Gastroesophageal sphincter (tissue), 4 donors: Measurements from ENCODE around the gene TPBG. TPM values are rescaled to one million over a fixed set of nuclear protein-coding genes. Genes with fewer than 3 reads are reported as not detected.
A peak's percentile ranks its signal among the peaks of the same experiment; 100 is the strongest.
"Not testable (repeated sequence)": the region's sequence is repeated elsewhere in the genome, so short reads cannot be mapped to it uniquely, and the experiment has no call there.

Experiments
- ATAC-seq: fragments of 150-250 bp; one replicate; pipeline ENCODE4 v1.9.1; 2016; ENCODE audit warnings: mild to moderate bottlenecking, moderate library complexity
- H3K27ac ChIP-seq, 4 donors: fragments of 200-600 bp; sonication (generic) in 3 of 4; 1 replicate in 3 of 4; 2 replicates in 1 of 4; pipeline ENCODE4 v1.5.1; 2016 to 2019
- H3K27me3 ChIP-seq: fragments of 200-600 bp; sonication (generic); one replicate; pipeline ENCODE4 v1.5.1; 2019
- H3K36me3 ChIP-seq, 2 donors: fragments of 200-600 bp; sonication (generic); one replicate each; pipeline ENCODE4 v1.5.1; 2019; ENCODE audit warnings: control low read depth in 1 of 2
- H3K4me1 ChIP-seq, 3 donors: fragments of 200-600 bp; sonication (generic); 1 replicate in 2 of 3; 2 replicates in 1 of 3; pipeline ENCODE4 v1.5.1; 2016 to 2019; ENCODE audit warnings: control low read depth in 2 of 3
- H3K4me3 ChIP-seq, 2 donors: fragments of 200-600 bp; sonication (generic); one replicate each; pipeline ENCODE4 v1.5.1; 2019; ENCODE audit warnings: mild to moderate bottlenecking in 1 of 2, moderate library complexity in 1 of 2
- H3K9me3 ChIP-seq, 3 donors: fragments of 200-600 bp; sonication (generic); one replicate each; pipeline ENCODE4 v1.5.1; 2017 to 2019; ENCODE audit warnings: control low read depth in 2 of 3
- CTCF ChIP-seq, 4 experiments: fragments of 200-600 bp in 2 of 4; fragments of 450-650 bp in 2 of 4; sonication (generic) in 1 of 4; IDR thresholded peaks; one replicate each; pipeline ENCODE4 v1.5.1; 2017 to 2019; ENCODE audit warnings: antibody characterized with exemption in 4 of 4, mild to moderate bottlenecking in 2 of 4, moderate library complexity in 2 of 4
- EP300 ChIP-seq: sonication (generic); formaldehyde crosslinking; IDR thresholded peaks from one replicate; pipeline ENCODE4 v1.6.1; 2017; ENCODE audit warnings: antibody characterized with exemption, mild to moderate bottlenecking
- POLR2A ChIP-seq, 2 donors: fragments of 450-650 bp; IDR thresholded peaks; one replicate each; pipeline ENCODE4 v1.6.1; 2017; ENCODE audit warnings: antibody characterized with exemption in 2 of 2, mild to moderate bottlenecking in 2 of 2, moderate library complexity in 1 of 2
- POLR2AphosphoS5 ChIP-seq: sonication (generic); formaldehyde crosslinking; IDR thresholded peaks from one replicate; pipeline ENCODE4 v1.6.1; 2017; ENCODE audit warnings: antibody characterized with exemption
- WGBS, 2 donors: methylation state at CpG; one replicate each; pipeline ENCODE4 v1.1.5; 2018; ENCODE audit warnings: low coverage in 1 of 2; 5-methylcytosine and 5-hydroxymethylcytosine counted together
- total RNA-seq, 4 donors: library from RNA; depleted of rRNA; stranded (reverse); fragments of >200 nt; gene quantifications; one replicate each; pipeline ENCODE4 v1.1.0, GENCODE V29; 2016

The TPBG gene
- total RNA-seq, 4 donors from 2014 or later = 23.3 to 126 (median 84.5) TPM

- Histone ChIP-seq H3K27me3 (no peaks in the 10 kb centered on the region), H3K27ac (peak overlapping the region in 1 of 4 donors; percentile 36), H3K4me3 (no peak overlapping the region), H3K36me3 (no peaks in the 10 kb centered on the region), H3K9me3 (no peaks in the 10 kb centered on the region), H3K4me1 (peaks cover 4 to 35% (median 9%) of the 10 kb centered on the region in 3 donors)
- TF ChIP-seq CTCF (IDR thresholded peaks at IDR 0.05) (no peak), POLR2A (IDR thresholded peaks at IDR 0.05) (no peak)
- whole genome bisulfite sequencing, 2 donors = 88% methylated on average over 1 of the region's 1 CpG; no CpG with 5 or more reads in 1 of the 2 donors
- no peak for ATAC-seq
Observed at GRCh38 chr6:82381278-82381677, 17.7 kb downstream of the TPBG start.

GRCh38 chr6:82385102-82385501, 21.5 kb downstream of the TPBG start:
- TF ChIP-seq POLR2AphosphoS5 = no peak
- TF ChIP-seq EP300 = no peak
- no peak for TF ChIP-seq POLR2A (IDR thresholded peaks at IDR 0.05)
- TF ChIP-seq CTCF (IDR thresholded peaks at IDR 0.05) = no peak
- H3K27ac ChIP-seq = peak overlapping the region in 3 of 4 donors; percentile 16 to 70 (median 69)
- H3K27me3 ChIP-seq = no peaks in the 10 kb centered on the region
- no peaks in the 10 kb centered on the region for H3K9me3 ChIP-seq
- no peak for ATAC-seq
- no peaks in the 10 kb centered on the region for H3K36me3 ChIP-seq
- peaks cover 8 to 47% (median 9%) of the 10 kb centered on the region in 3 donors for H3K4me1 ChIP-seq
- WGBS, 2 donors = 20% methylated on average over 3 of the region's 3 CpGs; no CpG with 5 or more reads in 1 of the 2 donors
- H3K4me3 ChIP-seq = no peak overlapping the region

GRCh38 chr6:82385546-82385945, 21.9 kb downstream of the TPBG start:
- Histone ChIP-seq H3K36me3 (no peaks in the 10 kb centered on the region), H3K27ac (peak overlapping the region; percentile 16 to 70 (median 54)), H3K4me3 (no peak overlapping the region), H3K4me1 (peaks cover 4 to 43% (median 9%) of the 10 kb centered on the region in 3 donors), H3K27me3 (no peaks in the 10 kb centered on the region), H3K9me3 (no peaks in the 10 kb centered on the region)
- 39 to 43% methylated on average over 2 of the region's 2 CpGs for WGBS, 2 donors
- no peak for ATAC-seq
- TF ChIP-seq POLR2A (IDR thresholded peaks at IDR 0.05) = no peak
- no peak for TF ChIP-seq CTCF (IDR thresholded peaks at IDR 0.05)
- no peak for TF ChIP-seq EP300
- no peak for TF ChIP-seq POLR2AphosphoS5

- Histone ChIP-seq H3K27me3 (no peaks in the 10 kb centered on the region), H3K4me1 (peaks cover 4 to 39% (median 9%) of the 10 kb centered on the region in 3 donors), H3K9me3 (no peaks in the 10 kb centered on the region), H3K4me3 (no peak overlapping the region), H3K36me3 (no peaks in the 10 kb centered on the region), H3K27ac (peak overlapping the region; percentile 16 to 70 (median 54))
- TF ChIP-seq POLR2A (IDR thresholded peaks at IDR 0.05) (no peak), EP300 (no peak), POLR2AphosphoS5 (no peak), CTCF (IDR thresholded peaks at IDR 0.05) (no peak)
- 77% methylated on average over 2 of the region's 2 CpGs; no CpG with 5 or more reads in 1 of the 2 donors for WGBS, 2 donors
- no peak for ATAC-seq
Observed at GRCh38 chr6:82385961-82386360, 22.3 kb downstream of the TPBG start.

GRCh38 chr6:82394770-82395169, 31.2 kb downstream of the TPBG start:
- H3K4me1 ChIP-seq = peaks cover 0 to 22% (median 3%) of the 10 kb centered on the region in 3 donors
- not testable (repeated sequence) for H3K27ac ChIP-seq, ATAC-seq, H3K36me3 ChIP-seq, H3K9me3 ChIP-seq, H3K27me3 ChIP-seq, H3K4me3 ChIP-seq
- WGBS, 2 donors = 94 to 100% methylated on average over 3 to 5 of the region's 15 CpGs
